SU-DHL-6 (cell line): ENCODE results near the gene FZD7.

Source experiments
- H2AFZ ChIP-seq: fragments of 200-600 bp; sonication (generic); 2 replicates; pipeline ENCODE4 v1.6.1; 2014; ENCODE audit warnings: low read depth, mild to moderate bottlenecking, moderate library complexity, mixed read lengths, antibody characterized with exemption, low read length; ENCODE audit not compliant: severe bottlenecking
- H3F3A ChIP-seq: fragments of 200-600 bp; shearing (Covaris generic); 2 replicates; pipeline ENCODE4 v1.6.0; 2016; ENCODE audit warnings: antibody characterized with exemption, mild to moderate bottlenecking; ENCODE audit not compliant: insufficient read depth
- H3K27ac ChIP-seq: fragments of 200-600 bp; sonication (generic); 2 replicates; pipeline ENCODE4 v1.5.1; 2016; ENCODE audit warnings: low read depth, mild to moderate bottlenecking, low read length, moderate library complexity, mixed read lengths
- H3K27me3 ChIP-seq: fragments of 200-600 bp; sonication (generic), shearing (Covaris generic); 2 replicates; pipeline ENCODE4 v1.6.0; 2014; ENCODE audit warnings: mild to moderate bottlenecking, low read length
- H3K36me3 ChIP-seq: fragments of 200-600 bp; sonication (generic); 2 replicates; pipeline ENCODE4 v1.6.1; 2014; ENCODE audit warnings: mild to moderate bottlenecking, low read length, mixed read lengths
- H3K4me2 ChIP-seq: fragments of 300-600, 200-600 bp; shearing (Covaris generic), sonication (generic); 2 replicates; pipeline ENCODE4 v1.6.0; 2014; ENCODE audit warnings: low read length, low read depth, mild to moderate bottlenecking; ENCODE audit not compliant: poor library complexity, severe bottlenecking
- H3K4me3 ChIP-seq: fragments of 200-600 bp; sonication (generic); 2 replicates; pipeline ENCODE4 v1.5.1; 2014; ENCODE audit warnings: antibody characterized with exemption, low read length, mild to moderate bottlenecking, mixed read lengths; ENCODE audit not compliant: insufficient read depth, poor library complexity, severe bottlenecking
- H3K79me2 ChIP-seq: fragments of 200-600 bp; sonication (generic); 2 replicates; pipeline ENCODE4 v1.6.1; 2014; ENCODE audit warnings: mild to moderate bottlenecking, low read length, moderate library complexity; ENCODE audit not compliant: insufficient read depth
- H3K9ac ChIP-seq: fragments of 200-600 bp; sonication (generic); 2 replicates; pipeline ENCODE4 v1.7.0; 2014; ENCODE audit warnings: mild to moderate bottlenecking, low read length
- H3K9me2 ChIP-seq: fragments of 200-600 bp; sonication (generic); replicated peaks from 2 replicates; pipeline ENCODE4 v1.6.1; 2014; ENCODE audit warnings: low read length; ENCODE audit not compliant: insufficient read depth
- H3K9me3 ChIP-seq: fragments of 200-600 bp; sonication (generic); 2 replicates; pipeline ENCODE4 v1.6.1; 2014; ENCODE audit warnings: low read length, mixed read lengths; ENCODE audit not compliant: insufficient read depth
- H4K20me1 ChIP-seq: fragments of 200-600 bp; sonication (generic); 2 replicates; pipeline ENCODE4 v1.6.1; 2014; ENCODE audit warnings: low read depth, mild to moderate bottlenecking, antibody characterized with exemption, low read length, moderate library complexity, mixed read lengths
- EZH2phosphoT487 ChIP-seq: fragments of 200-600 bp; sonication (generic), shearing (Covaris generic); conservative IDR thresholded peaks from 2 replicates; pipeline ENCODE4 v1.6.1; 2018; ENCODE audit warnings: mild to moderate bottlenecking, antibody characterized with exemption, low read length, moderate library complexity, mixed read lengths
- TF ChIP-seq, protein P1 (sequence below): fragments of 200-600 bp; sonication (generic); IDR thresholded peaks from one replicate; pipeline ENCODE4 v1.5.1; 2017; ENCODE audit warnings: antibody characterized with exemption, mild to moderate bottlenecking, low read length, moderate library complexity; ENCODE audit not compliant: insufficient read depth, poor library complexity, severe bottlenecking

The FZD7 gene

DNA sequence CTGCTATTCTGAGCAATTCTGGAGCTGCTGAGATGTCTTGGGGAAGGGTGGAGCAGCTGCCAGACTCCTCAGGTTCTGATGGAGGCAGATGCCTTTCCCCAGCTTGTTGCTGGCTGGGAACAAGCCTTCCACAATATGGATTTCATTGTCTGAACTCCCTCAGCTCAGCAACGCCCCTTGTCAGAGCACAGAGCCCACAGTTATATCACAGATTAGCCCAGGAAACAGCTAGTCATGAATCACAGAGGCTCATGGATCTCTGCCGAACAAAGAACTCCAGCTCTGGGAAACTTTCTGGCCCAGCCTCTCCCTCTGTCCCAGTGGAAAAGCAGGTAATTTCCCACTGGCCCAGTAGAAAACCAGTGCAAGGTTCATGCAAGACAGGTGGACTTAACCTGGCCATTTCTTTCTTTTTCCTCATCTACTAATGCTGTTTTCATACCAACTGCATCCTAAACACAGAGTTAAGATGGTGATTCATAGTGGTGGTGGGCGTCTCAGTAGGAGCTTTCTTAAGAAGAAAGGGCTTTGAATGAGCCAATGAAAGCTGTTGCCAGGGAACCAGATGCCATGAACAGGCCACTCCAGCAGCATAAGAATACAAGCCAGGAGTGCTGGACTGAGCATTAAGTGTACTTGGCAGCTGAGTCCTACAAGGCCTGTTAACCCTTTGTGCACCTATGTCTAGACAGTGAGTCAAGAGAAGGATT is 30.7 kb downstream of the FZD7 start:
- no peaks in the 10 kb centered on the region for H4K20me1 ChIP-seq
- H3K4me3 ChIP-seq: no peak overlapping the region
- H3K9ac ChIP-seq: no peak overlapping the region
- no peaks in the 10 kb centered on the region for H3K36me3 ChIP-seq
- H3K27me3 ChIP-seq: no peaks in the 10 kb centered on the region
- H3K79me2 ChIP-seq: no peaks in the 10 kb centered on the region
- H3K9me3 ChIP-seq: no peaks in the 10 kb centered on the region
- no peak overlapping the region for H2AFZ ChIP-seq
- TF ChIP-seq, protein P1, sequence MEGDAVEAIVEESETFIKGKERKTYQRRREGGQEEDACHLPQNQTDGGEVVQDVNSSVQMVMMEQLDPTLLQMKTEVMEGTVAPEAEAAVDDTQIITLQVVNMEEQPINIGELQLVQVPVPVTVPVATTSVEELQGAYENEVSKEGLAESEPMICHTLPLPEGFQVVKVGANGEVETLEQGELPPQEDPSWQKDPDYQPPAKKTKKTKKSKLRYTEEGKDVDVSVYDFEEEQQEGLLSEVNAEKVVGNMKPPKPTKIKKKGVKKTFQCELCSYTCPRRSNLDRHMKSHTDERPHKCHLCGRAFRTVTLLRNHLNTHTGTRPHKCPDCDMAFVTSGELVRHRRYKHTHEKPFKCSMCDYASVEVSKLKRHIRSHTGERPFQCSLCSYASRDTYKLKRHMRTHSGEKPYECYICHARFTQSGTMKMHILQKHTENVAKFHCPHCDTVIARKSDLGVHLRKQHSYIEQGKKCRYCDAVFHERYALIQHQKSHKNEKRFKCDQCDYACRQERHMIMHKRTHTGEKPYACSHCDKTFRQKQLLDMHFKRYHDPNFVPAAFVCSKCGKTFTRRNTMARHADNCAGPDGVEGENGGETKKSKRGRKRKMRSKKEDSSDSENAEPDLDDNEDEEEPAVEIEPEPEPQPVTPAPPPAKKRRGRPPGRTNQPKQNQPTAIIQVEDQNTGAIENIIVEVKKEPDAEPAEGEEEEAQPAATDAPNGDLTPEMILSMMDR: no peak
- TF ChIP-seq EZH2phosphoT487: no peak
- no peaks in the 10 kb centered on the region for H3F3A ChIP-seq
- H3K27ac ChIP-seq: no peak overlapping the region
- no peak overlapping the region for H3K4me2 ChIP-seq
- H3K9me2 ChIP-seq: no peaks in the 10 kb centered on the region

DNA sequence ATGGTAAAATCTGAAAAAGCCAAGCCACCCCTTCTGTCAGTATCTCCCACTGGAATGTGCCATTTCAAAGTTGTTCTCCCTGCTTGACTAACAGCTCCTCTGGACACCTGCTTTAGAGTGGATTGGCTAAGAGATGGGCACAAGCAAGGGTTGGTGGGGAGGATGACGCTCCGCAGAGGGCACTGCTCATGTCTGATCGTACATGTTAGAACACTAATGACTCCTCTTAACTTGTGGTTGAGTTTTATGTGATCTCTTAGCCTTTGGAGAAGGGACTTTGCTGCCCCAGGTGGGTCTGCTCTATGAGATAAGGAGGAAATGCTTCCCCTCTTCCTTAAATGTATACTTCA is 31.2 kb downstream of the FZD7 start:
- Histone ChIP-seq H3F3A (no peaks in the 10 kb centered on the region), H3K9ac (no peak overlapping the region), H3K27ac (no peak overlapping the region), H3K27me3 (no peaks in the 10 kb centered on the region), H3K9me3 (no peaks in the 10 kb centered on the region), H4K20me1 (no peaks in the 10 kb centered on the region), H3K4me2 (no peak overlapping the region), H3K79me2 (no peaks in the 10 kb centered on the region), H3K36me3 (no peaks in the 10 kb centered on the region), H2AFZ (no peak overlapping the region), H3K9me2 (no peaks in the 10 kb centered on the region), H3K4me3 (no peak overlapping the region)
- no peak for TF ChIP-seq EZH2phosphoT487
- TF ChIP-seq, protein P1: no peak

- H3K36me3 ChIP-seq: no peaks in the 10 kb centered on the region
- H3K9me2 ChIP-seq: no peaks in the 10 kb centered on the region
- no peak overlapping the region for H3K9ac ChIP-seq
- no peak overlapping the region for H3K27ac ChIP-seq
- H3F3A ChIP-seq: no peaks in the 10 kb centered on the region
- TF ChIP-seq EZH2phosphoT487: no peak
- TF ChIP-seq, protein P1: no peak
- H3K4me2 ChIP-seq: no peak overlapping the region
- H3K9me3 ChIP-seq: no peaks in the 10 kb centered on the region
- no peaks in the 10 kb centered on the region for H4K20me1 ChIP-seq
- H3K27me3 ChIP-seq: no peaks in the 10 kb centered on the region
- H3K79me2 ChIP-seq: no peaks in the 10 kb centered on the region
- H2AFZ ChIP-seq: no peak overlapping the region
- H3K4me3 ChIP-seq: no peak overlapping the region
Observed at GRCh38 chr2:202065876-202066275, 32.2 kb downstream of the FZD7 start.
